Coronary artery (tissue), 2 donors: ENCODE results near the gene ACOXL.

ENCODE experiments used
- DNase-seq: peaks from one replicate; pipeline ENCODE4 v3.0.0-alpha.2; 2017; ENCODE audit warnings: low spot score
- H3K27ac ChIP-seq, 2 donors: fragments of 200-600 bp; sonication (generic); one replicate each; pipeline ENCODE4 v1.5.1; 2016 to 2019
- H3K4me3 ChIP-seq: fragments of 200-600 bp; sonication (generic); 2 replicates; pipeline ENCODE4 v1.5.1; 2016; ENCODE audit warnings: mild to moderate bottlenecking, moderate library complexity
- CTCF ChIP-seq: fragments of 200-600 bp; sonication (generic); IDR thresholded peaks from one replicate; pipeline ENCODE4 v1.5.1; 2019; ENCODE audit warnings: antibody characterized with exemption

ACOXL gene

GRCh38 chr2:110868971-110869370, 136.6 kb downstream of the ACOXL start:
- no peak overlapping the region for H3K4me3 ChIP-seq

GRCh38 chr2:110869472-110870446, 137.4 kb downstream of the ACOXL start:
- TF ChIP-seq CTCF = no peak
- Histone ChIP-seq H3K4me3 (no peak overlapping the region), H3K27ac (no peak overlapping the region)
- no peak for DNase-seq

More at GRCh38 chr2:110868971-110869370, 136.6 kb downstream of the ACOXL start:
- no peak for DNase-seq
- TF ChIP-seq CTCF = no peak
- no peak overlapping the region for H3K27ac ChIP-seq

GRCh38 chr2:110870545-110870944, 138.2 kb downstream of the ACOXL start:
- no peak overlapping the region for H3K4me3 ChIP-seq
- no peak overlapping the region for H3K27ac ChIP-seq
- TF ChIP-seq CTCF = no peak
- DNase-seq = no peak

GRCh38 chr2:110871637-110872036, 139.3 kb downstream of the ACOXL start:
- Histone ChIP-seq H3K4me3 (no peak overlapping the region), H3K27ac (no peak overlapping the region)
- no peak for DNase-seq
- no peak for TF ChIP-seq CTCF

GRCh38 chr2:110872521-110872920, 140.1 kb downstream of the ACOXL start:
- Histone ChIP-seq H3K4me3 (no peak overlapping the region), H3K27ac (no peak overlapping the region)
- no peak for TF ChIP-seq CTCF
- DNase-seq = no peak

GRCh38 chr2:110873056-110873502, 140.7 kb downstream of the ACOXL start:
- no peak for DNase-seq
- TF ChIP-seq CTCF = no peak
- H3K4me3 ChIP-seq = no peak overlapping the region
- H3K27ac ChIP-seq = no peak overlapping the region
